NCI-H1436 treated with DMSO at 0.1 percent for 48 hours (cell line): ENCODE measurements around the gene FAM229A.
"Not testable (repeated sequence)": the region's sequence is repeated elsewhere in the genome, so short reads cannot be mapped to it uniquely, and the experiment has no call there.

Experiments used
- DNase-seq: peaks from one replicate; lab custom pipeline; 2025; lab: John Stamatoyannopoulos, UW

The FAM229A gene

DNA sequence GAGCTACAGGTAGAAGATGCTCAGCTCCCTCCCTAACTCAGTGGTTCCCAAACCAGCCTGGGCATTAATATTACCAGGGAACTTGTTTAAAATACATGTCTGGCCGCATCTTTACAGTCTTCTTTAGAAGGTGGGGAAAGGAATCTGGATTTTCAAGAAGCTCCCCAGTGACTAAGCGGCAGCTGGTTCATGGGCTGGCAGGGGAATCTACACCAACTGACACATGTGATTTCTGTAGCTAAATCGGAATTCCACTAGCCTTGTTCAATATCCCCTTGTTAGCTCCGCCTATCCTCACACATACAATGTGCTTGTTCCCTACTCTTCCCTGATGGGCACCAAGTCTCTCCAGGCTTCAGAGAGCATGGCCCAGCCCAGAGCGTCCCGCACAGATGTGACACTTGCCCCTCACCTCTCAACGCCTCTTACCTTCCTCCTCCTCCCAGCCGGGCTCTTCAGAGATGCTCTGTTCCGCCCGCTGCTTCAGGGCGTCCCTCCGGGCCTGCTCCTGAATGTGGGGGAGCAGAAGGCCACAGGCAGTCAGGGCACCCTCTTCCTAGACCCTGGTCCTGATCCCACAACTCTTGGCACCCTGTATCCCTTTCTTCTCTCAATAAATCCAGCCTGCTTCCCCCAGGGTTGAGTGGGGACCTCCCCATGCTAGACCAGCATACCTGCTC, 15.4 kb upstream of the FAM229A start:
- no peak for DNase-seq

DNA sequence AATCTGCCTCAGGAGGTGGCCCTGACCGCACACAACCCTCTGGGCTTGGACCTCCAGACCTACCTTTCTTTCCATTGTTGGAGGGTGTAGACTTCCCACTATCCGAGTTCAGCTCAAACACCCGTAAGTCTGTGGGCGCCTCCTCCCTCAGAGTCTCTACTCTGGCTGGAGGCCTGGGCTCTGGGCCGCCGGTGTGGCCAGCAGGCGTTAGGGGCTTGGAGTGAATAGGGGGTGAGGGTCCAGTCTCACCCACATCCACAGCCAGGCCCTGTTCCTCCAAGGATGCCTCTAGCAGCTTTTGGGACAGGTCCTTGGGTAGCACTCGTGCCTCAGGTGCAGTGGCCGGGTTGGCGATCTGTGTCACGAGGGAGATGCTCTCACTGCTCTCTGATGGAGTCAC, 13.9 kb upstream of the FAM229A start:
- DNase-seq = no peak

DNA sequence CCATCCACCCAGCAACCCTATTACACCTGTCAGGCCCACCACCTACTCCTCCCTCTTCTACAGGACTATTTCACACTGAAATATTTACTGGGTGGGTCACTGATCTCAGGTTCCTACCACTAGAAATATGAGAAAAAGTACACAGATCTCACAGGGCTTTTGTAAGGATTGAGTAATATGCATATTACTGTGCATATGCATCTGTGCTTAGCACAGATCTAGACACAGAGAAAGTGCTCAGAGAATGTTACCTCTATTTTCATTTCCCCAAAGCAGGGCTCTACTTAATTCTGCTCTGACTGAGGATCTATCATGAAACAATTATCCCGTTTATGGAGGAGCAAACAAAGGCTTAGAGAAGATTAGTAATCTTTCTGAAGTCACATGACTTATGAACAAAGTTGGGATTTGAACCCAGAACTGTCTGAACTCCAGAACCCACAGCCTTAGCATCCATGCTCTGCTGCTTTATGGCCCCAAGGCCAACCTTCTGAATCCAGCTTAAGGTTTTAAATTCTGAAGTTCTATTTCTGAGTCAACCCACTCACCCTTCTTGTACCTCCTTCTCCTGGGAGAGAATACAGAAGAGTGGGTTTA, 11.8 kb upstream of the FAM229A start:
- no peak for DNase-seq

DNA sequence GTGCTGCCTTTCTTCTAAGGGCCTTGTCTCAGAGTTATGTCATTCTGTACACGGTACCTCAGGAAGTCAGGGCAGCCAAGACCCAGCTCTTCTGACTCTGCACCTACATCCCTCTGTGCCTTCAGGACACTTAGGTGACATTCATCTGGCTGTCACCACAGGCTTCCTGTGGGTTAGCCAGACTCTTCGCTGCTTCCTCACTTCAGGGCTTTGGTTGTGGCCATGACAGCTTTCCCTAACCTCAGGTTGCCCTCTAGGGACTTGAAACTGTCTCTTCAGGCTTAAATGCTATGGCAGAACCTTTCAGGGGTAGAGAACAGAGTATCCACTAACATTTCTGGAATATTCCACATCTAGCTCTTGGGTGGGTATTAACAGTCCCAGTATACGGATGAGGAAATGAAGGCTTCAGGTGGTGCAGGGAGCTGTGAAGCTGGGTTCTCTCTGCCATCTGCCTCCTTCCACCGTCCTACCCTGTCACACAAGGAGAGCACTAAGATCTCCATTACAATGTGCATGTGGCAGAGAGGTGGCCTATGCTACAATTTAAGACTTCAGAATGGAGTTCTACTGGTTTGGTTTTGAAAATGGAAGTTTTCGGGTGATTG, 10.0 kb upstream of the FAM229A start:
- no peak for DNase-seq

DNA sequence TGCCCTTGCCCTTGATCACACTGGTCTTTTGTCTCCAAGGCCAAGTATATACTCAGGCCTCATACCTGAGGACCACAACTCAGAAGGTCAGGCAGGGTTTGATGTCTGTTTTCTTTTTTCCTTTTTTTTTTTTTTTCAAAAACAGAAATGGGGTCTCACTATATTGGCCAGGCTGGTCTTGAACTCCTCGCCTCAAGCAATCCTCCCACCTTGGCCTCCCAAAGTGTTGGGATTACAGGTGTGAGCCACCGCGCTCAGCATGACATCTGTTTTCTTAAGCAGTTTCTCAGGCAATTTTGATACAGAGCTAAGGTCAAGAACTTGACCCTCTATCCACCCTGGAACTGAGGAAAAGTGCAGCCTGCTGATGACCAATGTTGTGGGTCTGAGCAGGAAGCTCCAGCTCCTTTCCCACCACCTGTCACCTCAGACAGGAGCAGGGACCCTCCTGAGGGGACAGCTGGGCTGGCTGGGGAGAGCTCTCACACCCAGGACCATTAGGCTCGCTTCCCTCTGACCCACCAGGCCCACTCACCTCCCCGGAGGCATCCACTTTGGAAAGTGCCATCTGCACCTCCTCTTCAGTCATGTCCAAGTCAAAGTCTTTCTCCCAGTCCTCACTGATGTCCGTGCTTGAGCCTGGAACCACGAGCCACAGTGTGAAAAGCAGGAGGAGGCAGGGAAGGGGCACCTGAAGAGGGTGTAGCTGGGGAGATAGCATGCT, 5.8 kb upstream of the FAM229A start:
- DNase-seq = no peak

DNA sequence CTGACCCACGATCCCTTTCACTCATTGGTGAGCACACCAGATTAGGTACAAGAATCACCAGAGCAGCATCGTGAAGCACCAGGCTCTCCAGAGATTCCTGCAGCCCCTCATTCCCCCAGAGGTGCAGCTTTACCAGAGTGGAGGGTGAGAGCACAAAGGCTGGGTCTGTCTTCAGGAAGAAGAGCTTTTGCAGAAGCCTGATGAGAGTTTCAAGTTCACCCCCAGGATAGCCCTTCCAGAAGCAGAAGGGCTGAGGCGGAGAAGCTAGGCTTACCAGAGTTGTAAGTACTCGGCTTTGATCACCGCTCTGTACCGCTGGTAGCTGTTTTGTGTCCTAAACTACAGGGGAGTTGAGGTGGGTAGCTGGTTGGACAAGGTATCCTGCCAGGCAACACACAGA, 3.2 kb upstream of the FAM229A start:
- DNase-seq = no peak

DNA sequence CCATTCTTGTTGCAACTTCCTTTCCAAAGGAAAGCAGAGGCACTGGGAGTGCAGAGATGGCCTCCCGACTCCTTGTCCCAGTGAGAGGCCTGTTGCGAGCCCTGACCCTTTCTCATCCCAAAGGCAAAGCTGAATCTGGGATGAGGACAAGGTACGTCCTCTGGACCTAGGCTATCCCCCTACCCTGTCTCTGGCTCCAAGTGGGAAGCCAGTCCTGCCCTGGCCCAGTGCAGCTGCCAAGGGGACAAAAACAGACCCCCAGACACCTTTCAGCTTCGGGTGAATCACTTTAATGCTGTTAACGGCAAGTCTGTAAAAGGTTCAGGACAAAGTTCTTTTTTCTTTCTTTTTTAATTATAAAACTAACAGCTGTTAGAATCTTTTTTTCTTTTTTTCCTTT, 2.6 kb upstream of the FAM229A start:
- no peak for DNase-seq

DNA sequence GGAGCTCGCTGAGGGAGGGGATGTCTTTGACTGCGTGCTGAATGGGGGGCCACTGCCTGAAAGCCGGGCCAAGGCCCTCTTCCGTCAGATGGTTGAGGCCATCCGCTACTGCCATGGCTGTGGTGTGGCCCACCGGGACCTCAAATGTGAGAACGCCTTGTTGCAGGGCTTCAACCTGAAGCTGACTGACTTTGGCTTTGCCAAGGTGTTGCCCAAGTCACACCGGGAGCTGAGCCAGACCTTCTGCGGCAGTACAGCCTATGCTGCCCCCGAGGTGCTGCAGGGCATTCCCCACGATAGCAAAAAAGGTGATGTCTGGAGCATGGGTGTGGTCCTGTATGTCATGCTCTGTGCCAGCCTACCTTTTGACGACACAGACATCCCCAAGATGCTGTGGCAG, 1.4 kb upstream of the FAM229A start:
- no peak for DNase-seq

DNA sequence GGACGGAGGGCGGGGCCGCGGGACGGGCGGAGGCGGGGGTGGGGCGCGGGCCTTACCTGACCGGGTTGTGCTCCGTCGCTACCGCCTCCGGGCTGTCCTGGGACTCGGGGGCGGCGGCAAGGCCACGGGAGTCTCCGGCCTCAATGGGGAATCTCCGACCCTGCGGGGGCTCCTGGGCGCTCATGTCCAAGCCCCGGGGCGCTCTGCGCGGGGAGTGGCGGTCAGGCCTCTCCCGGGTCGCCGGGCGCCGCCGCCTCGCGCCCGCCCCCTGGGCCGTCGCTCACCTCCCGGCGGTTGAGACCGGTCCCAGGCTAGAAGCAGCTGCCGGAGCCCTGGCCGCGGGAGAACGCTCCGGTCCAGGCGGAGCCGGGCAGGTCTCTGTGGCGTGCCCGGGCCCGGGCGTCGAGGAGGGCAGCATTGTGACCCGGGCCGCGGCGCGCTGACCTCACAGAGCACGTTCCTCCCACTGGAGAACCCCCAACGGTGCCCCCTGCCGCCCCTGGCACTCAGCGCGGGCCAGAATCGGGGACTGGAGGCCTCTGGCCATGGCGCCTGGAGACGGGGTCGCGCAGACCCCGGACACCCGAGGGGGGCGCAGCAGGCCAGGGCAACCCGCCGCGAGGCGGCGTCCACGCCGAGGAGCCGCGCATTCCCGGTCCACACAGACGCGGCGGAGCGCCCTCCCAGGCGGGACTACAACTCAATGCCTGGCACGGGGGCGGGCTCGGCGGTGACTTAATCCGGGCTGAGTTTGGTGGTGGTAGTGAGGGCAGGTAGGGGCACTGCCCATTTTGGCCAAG, 411 bp downstream of the FAM229A start:
- DNase-seq = no peak

DNA sequence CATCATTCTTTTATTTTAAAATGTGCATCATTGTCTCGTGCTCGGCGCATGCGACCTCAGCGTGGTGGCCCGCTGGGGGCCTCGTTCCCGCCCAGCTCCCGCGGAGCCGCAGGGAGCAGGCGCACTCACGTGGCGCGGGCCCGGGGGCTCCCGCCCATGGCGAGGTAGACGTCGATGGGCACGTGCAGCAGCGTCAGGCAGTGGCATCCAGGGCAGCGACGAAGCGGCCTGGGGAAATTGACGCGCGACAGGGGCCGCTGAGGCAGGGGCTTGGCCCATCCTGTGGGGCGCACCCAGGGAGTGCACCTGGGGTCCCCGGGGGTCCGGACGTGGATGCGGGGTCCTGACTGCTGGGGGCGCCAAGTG, 994 bp downstream of the FAM229A start:
- DNase-seq = no peak

DNA sequence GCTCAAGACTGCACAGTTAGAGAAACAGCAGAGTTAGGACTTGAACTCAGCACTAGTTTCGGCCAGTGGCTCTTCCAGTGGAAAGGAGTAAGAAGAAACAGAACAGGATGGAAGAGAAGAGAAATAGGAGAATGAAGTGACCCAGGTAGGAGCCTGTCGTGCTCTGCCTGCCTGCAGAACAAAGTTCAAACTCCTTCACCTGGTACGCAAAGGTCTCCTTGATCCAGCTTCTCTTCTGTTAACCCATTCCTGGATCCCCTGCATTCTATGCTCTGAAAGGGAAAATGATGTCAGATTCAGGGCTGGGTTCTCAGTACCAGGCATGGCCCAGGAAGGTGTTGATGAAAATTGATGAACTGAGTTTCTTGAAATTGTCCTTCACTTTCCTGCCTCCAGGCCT, 3.9 kb downstream of the FAM229A start:
- no peak for DNase-seq

DNA sequence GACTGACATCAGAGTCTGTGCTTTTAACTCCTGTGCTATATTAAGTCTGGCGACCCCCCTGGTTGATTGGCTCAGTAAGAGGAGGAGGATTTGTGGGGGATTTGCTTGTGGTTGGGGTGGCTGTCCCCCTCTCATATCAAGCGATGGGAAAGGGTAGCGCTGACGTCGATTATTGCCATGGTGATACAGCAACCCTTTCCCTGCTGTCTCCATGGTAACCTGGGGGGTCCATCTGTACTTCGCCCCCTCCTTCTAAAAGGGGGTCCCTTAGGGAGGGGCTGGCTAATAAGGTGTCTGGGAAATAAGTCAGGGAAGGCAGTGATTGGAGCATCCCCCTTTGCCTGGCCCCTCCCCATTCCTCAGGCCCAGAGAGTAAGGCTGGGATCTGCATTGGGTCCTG, 4.7 kb downstream of the FAM229A start:
- no peak for DNase-seq

DNA sequence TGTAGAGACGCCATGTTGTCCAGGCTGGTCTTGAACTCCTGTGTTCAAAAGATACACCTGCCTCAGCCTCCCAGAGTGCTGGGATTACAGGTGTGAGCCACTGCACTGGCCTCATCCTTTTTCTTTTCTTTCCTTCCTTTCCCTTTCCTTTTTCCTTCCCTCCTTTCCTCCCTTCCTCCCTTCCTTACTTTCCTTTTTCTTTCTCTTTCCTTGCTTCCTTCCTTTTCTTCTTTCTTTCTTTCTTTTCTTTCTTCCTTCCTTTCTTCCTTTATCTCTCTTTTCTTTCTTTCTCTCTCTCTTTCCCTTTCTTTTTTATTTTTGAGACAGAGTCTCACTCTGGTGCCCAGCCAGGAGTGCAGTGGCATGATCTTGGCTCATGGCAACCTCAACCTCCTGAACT, 5.8 kb downstream of the FAM229A start:
- no peak for DNase-seq

DNA sequence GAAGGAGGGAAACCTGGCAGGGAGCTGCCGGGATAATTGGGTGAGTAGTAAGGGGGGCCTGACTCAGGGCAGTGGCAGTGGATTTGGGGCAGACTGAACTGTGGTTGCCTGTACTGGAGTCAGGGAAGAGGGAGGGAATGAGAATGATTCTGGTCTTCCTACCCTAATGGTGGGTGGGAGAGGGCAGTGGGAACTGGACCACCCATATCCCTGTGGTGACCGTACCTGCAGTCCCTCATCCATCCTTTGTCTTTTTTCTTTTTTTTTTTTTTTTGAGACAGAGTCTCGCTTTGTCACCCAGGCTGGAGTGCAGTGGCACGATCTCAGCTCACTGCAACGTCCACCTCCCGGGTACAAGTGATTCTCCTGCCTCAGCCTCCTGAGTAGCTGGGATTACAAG, 6.5 kb downstream of the FAM229A start:
- DNase-seq = not testable (repeated sequence)

DNA sequence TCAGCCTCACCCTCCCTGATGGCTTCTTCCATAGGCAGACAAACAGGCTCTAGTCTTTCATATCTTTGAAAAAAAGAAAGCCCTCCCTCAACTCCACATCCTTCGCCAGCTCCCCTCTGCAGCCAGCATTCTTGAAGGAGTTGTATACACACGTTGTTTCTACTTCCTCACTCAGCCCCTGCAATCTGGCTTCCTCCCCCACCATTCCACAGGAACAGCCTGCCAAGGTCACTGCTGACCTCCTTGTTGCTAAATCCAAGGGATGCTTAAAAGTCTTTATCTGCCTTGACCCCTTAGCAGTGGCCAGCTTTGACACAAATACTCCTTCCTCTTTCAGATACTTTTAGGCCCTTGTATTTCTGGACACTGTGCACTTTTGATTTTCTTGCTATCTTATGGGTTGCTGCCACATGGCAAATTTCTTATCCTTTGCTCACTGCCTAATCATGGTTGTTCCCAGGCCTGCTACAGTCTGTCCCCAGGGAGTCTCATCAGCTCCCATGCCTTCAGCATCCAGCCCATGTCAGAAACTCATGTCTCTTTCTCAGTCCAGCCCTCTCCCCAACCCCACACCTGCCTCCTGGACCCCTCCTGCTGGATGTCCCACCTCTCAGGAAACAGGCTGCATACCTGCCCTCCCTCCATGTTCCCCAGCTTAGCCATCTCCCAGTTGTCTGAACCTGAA, 8.3 kb downstream of the FAM229A start:
- no peak for DNase-seq

DNA sequence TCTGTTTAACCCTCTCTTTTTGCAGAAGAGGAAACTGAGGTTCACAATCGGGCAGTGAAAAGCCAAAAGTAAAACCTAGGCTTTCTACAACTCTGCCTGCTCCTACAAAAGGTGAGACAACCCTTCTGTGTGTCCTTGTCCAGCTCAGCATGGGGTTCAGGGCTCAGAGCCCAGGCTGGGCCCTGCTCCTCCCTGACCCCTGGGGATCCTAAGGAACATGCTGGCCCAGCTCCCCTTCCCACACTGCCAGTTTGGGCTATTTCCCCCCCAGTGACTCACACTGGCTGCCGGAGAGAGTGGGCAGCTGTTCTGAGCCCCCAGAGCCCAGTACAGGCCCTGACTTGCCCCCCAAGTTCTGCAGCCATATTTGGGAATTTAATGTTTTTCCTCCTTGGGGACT, 8.9 kb downstream of the FAM229A start:
- DNase-seq = no peak

DNA sequence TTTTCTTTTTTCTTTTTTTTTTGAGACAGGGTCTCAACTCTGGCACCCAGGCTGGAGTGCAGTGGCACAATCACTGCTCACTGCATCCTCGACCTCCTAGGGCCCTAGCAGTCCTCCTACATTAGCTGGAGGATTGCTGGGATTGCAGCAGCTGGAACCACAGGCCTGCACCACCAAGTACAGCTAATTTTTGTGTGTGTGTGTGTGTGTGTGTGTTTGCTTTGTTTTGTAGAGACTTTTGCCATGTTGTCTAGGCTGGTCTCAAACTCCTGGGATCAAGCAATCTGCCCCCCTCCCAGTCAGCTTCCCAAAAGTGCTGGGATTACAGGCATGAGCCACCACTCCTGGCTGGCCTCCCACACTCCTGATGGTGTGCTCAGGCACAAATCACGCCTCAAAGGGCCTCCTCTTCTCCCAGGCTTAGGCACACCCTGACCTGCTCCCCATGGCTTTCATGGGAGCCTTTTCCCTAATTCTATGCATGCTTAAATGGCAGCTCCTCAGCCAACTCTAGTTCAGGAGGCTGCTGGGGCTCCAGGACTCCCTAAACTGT, 9.4 kb downstream of the FAM229A start:
- DNase-seq = no peak

DNA sequence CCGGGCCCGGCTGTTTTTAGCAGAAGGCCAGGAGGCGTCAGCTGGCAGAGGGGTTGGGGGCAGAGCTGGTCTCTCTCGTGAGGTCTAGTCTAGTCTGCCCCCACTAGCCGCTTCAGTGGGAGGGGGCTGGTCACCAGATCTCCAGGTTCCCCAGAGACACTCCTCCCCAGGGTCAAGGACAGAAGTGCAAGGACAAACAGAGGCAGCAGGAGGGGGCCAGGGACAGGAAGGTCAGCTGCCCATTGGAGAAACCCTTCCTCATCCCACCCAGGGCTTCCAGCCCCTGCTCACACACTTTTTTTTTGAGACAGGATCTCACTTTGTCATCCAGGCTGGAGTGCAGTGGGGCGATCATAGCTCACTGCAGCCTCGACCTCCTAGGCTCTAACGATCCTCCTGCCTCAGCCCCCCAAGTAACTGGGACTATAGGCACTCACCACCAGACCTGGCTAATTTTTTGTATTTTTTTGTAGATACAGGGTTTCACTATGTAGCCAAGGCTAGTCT, 10.0 kb downstream of the FAM229A start:
- no peak for DNase-seq

DNA sequence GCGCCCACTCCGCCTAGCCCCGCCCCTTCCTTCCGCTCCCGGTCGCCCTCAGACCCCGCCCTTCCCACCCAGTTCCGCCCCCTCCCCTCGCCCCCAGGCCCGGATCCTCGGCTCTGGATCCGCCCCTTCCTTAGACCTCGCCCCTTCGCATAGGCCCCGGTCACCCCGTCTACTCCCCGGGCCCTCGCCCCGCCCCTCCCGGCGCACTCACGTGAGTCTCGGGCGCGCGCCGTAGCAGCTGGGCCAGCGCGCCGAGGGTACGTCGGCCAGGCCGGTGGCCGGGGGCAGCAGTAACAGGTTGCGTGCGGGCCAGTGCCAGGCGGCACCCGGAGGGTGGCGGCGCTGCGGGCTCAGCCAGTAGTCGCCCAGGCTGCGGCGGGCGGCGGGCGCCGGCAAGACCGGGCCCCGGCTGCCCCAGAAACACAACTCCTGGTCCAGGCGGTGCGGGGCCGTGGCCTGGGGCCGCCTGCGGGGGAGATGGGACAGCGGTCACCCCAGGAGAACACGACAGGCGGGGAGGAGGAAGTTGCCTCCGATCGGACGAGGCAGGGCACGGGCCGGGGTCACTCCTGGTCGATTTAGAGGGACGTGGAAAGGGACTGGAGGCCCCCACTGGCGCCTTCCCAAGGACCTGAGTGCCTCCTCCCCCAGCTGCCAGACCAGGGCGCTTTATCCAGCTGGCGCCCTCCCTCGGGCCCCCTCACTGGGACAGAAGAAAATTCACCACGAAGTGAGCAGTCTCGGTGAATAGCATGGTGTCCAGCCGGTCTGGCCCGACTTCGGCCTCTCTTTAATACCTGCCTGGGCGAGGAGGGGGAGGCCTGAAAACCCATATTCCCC, 10.7 kb downstream of the FAM229A start:
- peak; percentile 42 for DNase-seq

DNA sequence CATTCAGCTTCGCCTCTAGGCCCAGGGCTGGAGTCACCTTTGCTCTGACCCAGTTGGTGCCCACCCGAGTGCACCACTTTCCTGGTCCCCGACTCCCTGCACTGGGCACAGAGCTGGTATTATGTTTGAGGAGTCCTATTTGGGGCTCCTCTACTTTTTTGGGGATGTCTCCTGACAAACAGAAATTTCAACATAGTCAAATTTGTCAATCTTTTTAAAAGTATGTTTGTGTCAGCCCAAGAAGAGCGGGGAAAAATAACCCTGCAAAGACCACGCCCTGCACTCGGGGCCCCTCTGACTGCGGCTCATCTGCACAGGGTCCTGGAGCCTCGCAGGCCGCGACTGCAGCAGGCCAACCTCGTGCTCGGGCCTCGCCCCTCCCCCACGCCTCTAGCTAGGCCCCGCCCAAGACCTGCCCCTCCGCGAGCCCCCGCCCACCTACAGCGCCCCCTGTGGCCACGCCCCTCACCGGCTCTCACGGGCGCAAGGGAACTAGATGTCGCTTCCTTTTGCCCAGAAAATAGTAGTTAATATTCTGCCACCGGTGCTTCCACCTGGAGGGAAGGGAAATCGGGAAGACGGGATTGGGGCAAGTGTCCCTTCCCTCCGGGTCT, 11.4 kb downstream of the FAM229A start:
- no peak for DNase-seq
